Loucy (cell line): ENCODE results near the gene GAL3ST3.
"Not testable (repeated sequence)": the region's sequence is repeated elsewhere in the genome, so short reads cannot be mapped to it uniquely, and the experiment has no call there.

Experiments
- H2AFZ ChIP-seq: fragments of 200-600 bp; sonication (generic); 2 replicates; pipeline ENCODE4 v1.6.0; 2016; ENCODE audit warnings: antibody characterized with exemption, mild to moderate bottlenecking, low read length, moderate library complexity
- H3F3A ChIP-seq: fragments of 200-600 bp; 2 replicates; pipeline ENCODE4 v1.6.0; 2016; ENCODE audit warnings: antibody characterized with exemption, low read depth, mild to moderate bottlenecking
- H3K27me3 ChIP-seq: fragments of 200-600 bp; sonication (generic); 2 replicates; pipeline ENCODE4 v1.6.1; 2014; ENCODE audit warnings: low read length, mild to moderate bottlenecking; ENCODE audit not compliant: insufficient read depth, poor library complexity, severe bottlenecking
- H3K36me3 ChIP-seq: fragments of 200-600 bp; sonication (generic); 2 replicates; pipeline ENCODE4 v1.6.1; 2016; ENCODE audit warnings: low read length; ENCODE audit not compliant: insufficient read depth
- H3K4me1 ChIP-seq: fragments of 200-600 bp; sonication (generic); 2 replicates; pipeline ENCODE4 v1.5.1; 2014; ENCODE audit warnings: low read length, mild to moderate bottlenecking; ENCODE audit not compliant: insufficient read depth, poor library complexity, severe bottlenecking
- H3K4me2 ChIP-seq: fragments of 200-600 bp; sonication (generic); 2 replicates; pipeline ENCODE4 v1.6.0; 2014; ENCODE audit warnings: antibody characterized with exemption, low read length, low read depth, mild to moderate bottlenecking; ENCODE audit not compliant: poor library complexity, severe bottlenecking
- H3K4me3 ChIP-seq: fragments of 200-600 bp; sonication (generic); 2 replicates; pipeline ENCODE4 v1.5.1; 2014; ENCODE audit warnings: low read length, mild to moderate bottlenecking, mixed read lengths; ENCODE audit not compliant: poor library complexity, severe bottlenecking
- H3K79me2 ChIP-seq: fragments of 200-600 bp; sonication (generic); 2 replicates; pipeline ENCODE4 v1.6.1; 2014; ENCODE audit warnings: low read length; ENCODE audit not compliant: insufficient read depth
- H3K9ac ChIP-seq: fragments of 200-600 bp; sonication (generic); 2 replicates; pipeline ENCODE4 v1.6.0; 2014; ENCODE audit warnings: mild to moderate bottlenecking, low read depth, low read length, moderate library complexity; ENCODE audit not compliant: poor library complexity, severe bottlenecking
- H3K9me2 ChIP-seq: fragments of 200-600 bp; sonication (generic); replicated peaks from 2 replicates; pipeline ENCODE4 v1.6.1; 2016; ENCODE audit warnings: low read depth, low read length, mixed read lengths
- H3K9me3 ChIP-seq: fragments of 200-600 bp; sonication (generic); 2 replicates; pipeline ENCODE4 v1.6.1; 2014; ENCODE audit warnings: mild to moderate bottlenecking, antibody characterized with exemption, low read length, low read depth; ENCODE audit not compliant: insufficient read depth
- H4K20me1 ChIP-seq: fragments of 200-600 bp; sonication (generic); 2 replicates; pipeline ENCODE4 v1.6.0; 2014; ENCODE audit warnings: antibody characterized with exemption, low read length, mild to moderate bottlenecking; ENCODE audit not compliant: insufficient read depth, poor library complexity, severe bottlenecking
- EZH2phosphoT487 ChIP-seq: fragments of 200-600 bp; IDR thresholded peaks from 2 replicates; pipeline ENCODE4 v1.6.1; 2018; ENCODE audit warnings: antibody characterized with exemption, mild to moderate bottlenecking, moderate library complexity, borderline replicate concordance
- TF ChIP-seq, protein P1 (sequence below): fragments of 200-600 bp; sonication (generic); conservative IDR thresholded peaks from 2 replicates; pipeline ENCODE4 v1.5.1; 2014; ENCODE audit warnings: mild to moderate bottlenecking, antibody characterized with exemption, low read length

The GAL3ST3 gene, protein sequence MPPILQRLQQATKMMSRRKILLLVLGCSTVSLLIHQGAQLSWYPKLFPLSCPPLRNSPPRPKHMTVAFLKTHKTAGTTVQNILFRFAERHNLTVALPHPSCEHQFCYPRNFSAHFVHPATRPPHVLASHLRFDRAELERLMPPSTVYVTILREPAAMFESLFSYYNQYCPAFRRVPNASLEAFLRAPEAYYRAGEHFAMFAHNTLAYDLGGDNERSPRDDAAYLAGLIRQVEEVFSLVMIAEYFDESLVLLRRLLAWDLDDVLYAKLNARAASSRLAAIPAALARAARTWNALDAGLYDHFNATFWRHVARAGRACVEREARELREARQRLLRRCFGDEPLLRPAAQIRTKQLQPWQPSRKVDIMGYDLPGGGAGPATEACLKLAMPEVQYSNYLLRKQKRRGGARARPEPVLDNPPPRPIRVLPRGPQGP

DNA sequence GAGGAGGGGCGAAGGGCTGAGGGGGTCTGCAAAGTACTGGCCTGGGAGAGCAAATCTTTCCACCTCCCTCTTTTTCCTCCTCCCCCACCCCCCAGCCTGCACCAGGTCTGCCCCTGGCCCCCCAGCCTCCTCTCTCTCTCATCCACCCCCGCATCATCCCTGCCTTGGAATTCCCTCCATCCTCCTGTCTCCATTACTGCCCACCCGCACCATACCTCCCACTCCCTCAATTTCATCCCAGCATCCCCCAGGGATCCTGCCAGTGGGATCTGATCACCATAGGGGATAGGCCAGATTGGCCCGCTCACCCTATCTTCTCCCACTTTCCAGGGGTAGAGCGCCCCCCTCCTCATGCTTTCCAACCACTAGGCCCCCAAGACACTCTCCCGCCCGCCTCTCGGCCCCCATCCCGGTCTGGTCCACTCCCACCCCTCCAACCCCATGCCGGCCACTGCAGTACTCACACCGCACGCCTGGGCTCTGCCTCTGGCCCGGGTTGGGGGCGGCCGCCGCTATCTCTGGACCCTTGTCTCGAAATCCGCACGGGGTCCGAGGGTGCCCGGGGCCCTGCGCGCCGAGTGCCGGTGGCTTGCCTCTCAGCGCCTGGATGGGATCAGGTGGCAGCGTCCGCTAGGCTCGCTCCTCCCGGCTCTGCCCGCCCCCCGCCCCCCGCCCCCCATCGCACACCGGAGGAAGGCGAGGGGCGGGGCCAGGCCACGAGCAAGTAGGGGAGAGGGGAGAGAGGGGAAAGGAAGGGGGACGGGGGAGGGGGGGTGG is at the start of gene GAL3ST3:
Gene GAL3ST3, minus strand, starts transcription at position 615 of the 777 bp plus-strand sequence. CDS start 3,746 bp downstream, outside the sequence.
- no peak within 1 kb of the TSS for H3K9ac ChIP-seq
- H3K9me3 ChIP-seq, result no peaks in the 10 kb centered on the region
- H3K4me3 ChIP-seq, result peak within 1 kb of the TSS; percentile 34
- H3K4me2 ChIP-seq, result peak within 1 kb of the TSS; percentile 50
- TF ChIP-seq, protein P1, sequence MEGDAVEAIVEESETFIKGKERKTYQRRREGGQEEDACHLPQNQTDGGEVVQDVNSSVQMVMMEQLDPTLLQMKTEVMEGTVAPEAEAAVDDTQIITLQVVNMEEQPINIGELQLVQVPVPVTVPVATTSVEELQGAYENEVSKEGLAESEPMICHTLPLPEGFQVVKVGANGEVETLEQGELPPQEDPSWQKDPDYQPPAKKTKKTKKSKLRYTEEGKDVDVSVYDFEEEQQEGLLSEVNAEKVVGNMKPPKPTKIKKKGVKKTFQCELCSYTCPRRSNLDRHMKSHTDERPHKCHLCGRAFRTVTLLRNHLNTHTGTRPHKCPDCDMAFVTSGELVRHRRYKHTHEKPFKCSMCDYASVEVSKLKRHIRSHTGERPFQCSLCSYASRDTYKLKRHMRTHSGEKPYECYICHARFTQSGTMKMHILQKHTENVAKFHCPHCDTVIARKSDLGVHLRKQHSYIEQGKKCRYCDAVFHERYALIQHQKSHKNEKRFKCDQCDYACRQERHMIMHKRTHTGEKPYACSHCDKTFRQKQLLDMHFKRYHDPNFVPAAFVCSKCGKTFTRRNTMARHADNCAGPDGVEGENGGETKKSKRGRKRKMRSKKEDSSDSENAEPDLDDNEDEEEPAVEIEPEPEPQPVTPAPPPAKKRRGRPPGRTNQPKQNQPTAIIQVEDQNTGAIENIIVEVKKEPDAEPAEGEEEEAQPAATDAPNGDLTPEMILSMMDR, result no peak
- no peak for TF ChIP-seq EZH2phosphoT487
- peaks cover 25% of the 10 kb centered on the region for H3K4me1 ChIP-seq
- H4K20me1 ChIP-seq, result peaks cover 14% of the 10 kb centered on the region
- peaks cover 16% of the 10 kb centered on the region for H3K79me2 ChIP-seq
- no peaks in the 10 kb centered on the region for H3F3A ChIP-seq
- H3K36me3 ChIP-seq, result no peaks in the 10 kb centered on the region
- H3K9me2 ChIP-seq, result no peaks in the 10 kb centered on the region
- 0 out of 2 replicates have a peak within 1 kb of the TSS, but pooled peaks have one; percentile 15 for H2AFZ ChIP-seq
- no peaks in the 10 kb centered on the region for H3K27me3 ChIP-seq

DNA sequence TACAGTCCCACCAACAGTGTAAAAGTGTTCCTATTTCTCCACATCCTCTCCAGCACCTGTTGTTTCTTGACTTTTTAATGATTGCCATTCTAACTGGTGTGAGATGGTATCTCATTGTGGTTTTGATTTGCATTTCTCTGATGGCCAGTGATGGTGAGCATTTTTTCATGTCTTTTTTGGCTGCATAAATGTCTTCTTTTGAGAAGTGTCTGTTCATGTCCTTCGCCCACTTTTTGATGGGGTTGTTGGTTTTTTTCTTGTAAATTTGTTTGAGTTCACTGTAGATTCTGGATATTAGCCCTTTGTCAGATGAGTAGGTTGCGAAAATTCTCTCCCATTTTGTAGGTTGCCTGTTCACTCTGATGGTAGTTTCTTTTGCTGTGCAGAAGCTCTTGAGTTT is 43.2 kb upstream of the GAL3ST3 start:
- not testable (repeated sequence) for H3K36me3 ChIP-seq, H3K79me2 ChIP-seq, H2AFZ ChIP-seq, H3F3A ChIP-seq, H3K9ac ChIP-seq, H3K4me1 ChIP-seq, H3K4me3 ChIP-seq, H4K20me1 ChIP-seq, H3K9me3 ChIP-seq, H3K9me2 ChIP-seq, H3K27me3 ChIP-seq, H3K4me2 ChIP-seq

DNA sequence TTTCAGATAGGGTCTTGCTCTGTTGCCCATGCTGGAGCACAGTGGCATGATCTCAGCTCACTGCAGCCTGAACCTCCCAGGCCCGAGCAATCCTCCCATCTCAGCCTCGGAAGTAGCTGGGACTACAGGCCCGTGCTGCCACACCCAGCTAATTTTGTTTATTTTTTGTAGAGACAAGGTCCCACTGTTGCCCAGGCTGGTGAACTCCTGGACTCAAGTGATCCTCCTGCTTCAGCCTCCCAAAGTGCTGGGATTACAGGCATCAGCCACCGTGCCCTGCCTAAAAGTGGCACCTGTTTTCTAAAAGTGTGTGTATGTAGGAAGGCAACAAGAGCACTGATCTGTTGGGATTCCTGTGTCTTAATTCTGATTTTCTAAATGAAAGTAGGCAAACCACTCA is 41.3 kb upstream of the GAL3ST3 start:
- H3F3A ChIP-seq, result no peaks in the 10 kb centered on the region
- H3K79me2 ChIP-seq, result no peaks in the 10 kb centered on the region
- H3K4me3 ChIP-seq, result no peak overlapping the region
- H3K9me3 ChIP-seq, result no peaks in the 10 kb centered on the region
- H3K27me3 ChIP-seq, result no peaks in the 10 kb centered on the region
- H4K20me1 ChIP-seq, result no peaks in the 10 kb centered on the region
- no peaks in the 10 kb centered on the region for H3K9me2 ChIP-seq
- H2AFZ ChIP-seq, result no peak overlapping the region
- no peak for TF ChIP-seq EZH2phosphoT487
- TF ChIP-seq, protein P1, result no peak
- no peaks in the 10 kb centered on the region for H3K4me1 ChIP-seq
- H3K4me2 ChIP-seq, result no peak overlapping the region
- H3K36me3 ChIP-seq, result no peaks in the 10 kb centered on the region
- no peak overlapping the region for H3K9ac ChIP-seq
